HepG2 (cell line): ENCODE measurements around the gene SOX11.

Source experiments
- E2F5 ChIP-seq: sonication (generic); formaldehyde crosslinking; conservative IDR thresholded peaks from 2 replicates; pipeline ENCODE4 v1.4.0; 2020; ENCODE audit warnings: missing genetic modification reagents
- EP300 ChIP-seq, 3 experiments: sonication (generic) in 1 of 3; formaldehyde crosslinking in 1 of 3; IDR thresholded peaks; 2 replicates each; pipeline versions ENCODE4 v1.5.1 to v1.6.1; 2011 to 2020; ENCODE audit warnings: low read depth in 2 of 3, low read length in 2 of 3, borderline replicate concordance in 1 of 3, improper control_type of control experiment in 1 of 3, mild to moderate bottlenecking in 1 of 3, missing genetic modification reagents in 1 of 3, moderate library complexity in 1 of 3
- MTA1 ChIP-seq: sonication (generic); formaldehyde crosslinking; IDR thresholded peaks from 2 replicates; pipeline ENCODE4 v1.4.0; 2020; ENCODE audit warnings: missing genetic modification reagents, mild to moderate bottlenecking, borderline replicate concordance
- POLR2AphosphoS5 ChIP-seq: IDR thresholded peaks from 2 replicates; pipeline ENCODE4 v1.6.1; 2012; ENCODE audit warnings: low read depth, low read length
- TAF1 ChIP-seq: sonication (generic); formaldehyde crosslinking; IDR thresholded peaks from 2 replicates; pipeline ENCODE4 v1.4.0; 2020; ENCODE audit warnings: missing genetic modification reagents
- ZNF3 ChIP-seq: IDR thresholded peaks from 2 replicates; pipeline ENCODE4 v1.7.0; 2017; ENCODE audit warnings: inconsistent platforms

- TF ChIP-seq POLR2AphosphoS5 (no peak), TAF1 (CRISPR knock-in tag) (no peak), MTA1 (CRISPR knock-in tag) (no peak), ZNF3 (CRISPR knock-in tag) (no peak), E2F5 (CRISPR knock-in tag) (no peak), EP300 (IDR thresholded peaks at IDR 0.05; ENCODE audit: low read depth in 2 of 2, low read length in 2 of 2) (no peak), EP300 (CRISPR knock-in tag; IDR thresholded peaks at IDR 0.05; ENCODE audit: borderline replicate concordance) (no peak)
Observed at GRCh38 chr2:5692561-5693286, 540 bp downstream of the SOX11 start.
